Vagina (tissue), 2 donors: ENCODE measurements around the gene TOLLIP.
"Not testable (repeated sequence)": the region's sequence is repeated elsewhere in the genome, so short reads cannot be mapped to it uniquely, and the experiment has no call there.

Source experiments
- POLR2A ChIP-seq, 2 donors: fragments of 450-650 bp; IDR thresholded peaks; one replicate each; pipeline ENCODE4 v1.6.1; 2017; ENCODE audit warnings: antibody characterized with exemption in 2 of 2, mild to moderate bottlenecking in 2 of 2, moderate library complexity in 2 of 2
- TF ChIP-seq, protein P1 (sequence below), 3 experiments: fragments of 450-650 bp in 2 of 3; fragments of 200-600 bp in 1 of 3; sonication (generic) in 1 of 3; IDR thresholded peaks; one replicate each; pipeline ENCODE4 v1.5.1; 2017 to 2019; ENCODE audit warnings: antibody characterized with exemption in 3 of 3, mild to moderate bottlenecking in 2 of 3, moderate library complexity in 2 of 3

DNA sequence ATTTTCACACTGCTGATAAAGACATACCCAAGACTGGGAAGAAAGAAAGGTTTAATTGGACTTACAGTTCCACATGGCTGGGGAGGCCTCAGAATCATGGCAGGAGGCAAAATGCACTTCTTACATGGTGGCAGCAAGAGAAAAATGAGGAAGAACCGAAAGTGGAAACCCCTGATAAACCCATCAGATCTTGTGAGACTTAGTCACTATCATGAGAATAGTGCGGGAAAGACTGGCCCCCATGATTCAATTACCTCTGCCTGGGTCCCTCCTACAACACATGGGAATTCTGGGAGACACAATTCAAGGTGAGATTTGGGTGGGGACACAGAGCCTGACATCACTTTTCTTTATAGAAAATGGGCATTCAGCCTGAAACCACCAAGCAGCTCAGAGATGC lies 42.5 kb downstream of the TOLLIP start:
- TF ChIP-seq, protein P1, sequence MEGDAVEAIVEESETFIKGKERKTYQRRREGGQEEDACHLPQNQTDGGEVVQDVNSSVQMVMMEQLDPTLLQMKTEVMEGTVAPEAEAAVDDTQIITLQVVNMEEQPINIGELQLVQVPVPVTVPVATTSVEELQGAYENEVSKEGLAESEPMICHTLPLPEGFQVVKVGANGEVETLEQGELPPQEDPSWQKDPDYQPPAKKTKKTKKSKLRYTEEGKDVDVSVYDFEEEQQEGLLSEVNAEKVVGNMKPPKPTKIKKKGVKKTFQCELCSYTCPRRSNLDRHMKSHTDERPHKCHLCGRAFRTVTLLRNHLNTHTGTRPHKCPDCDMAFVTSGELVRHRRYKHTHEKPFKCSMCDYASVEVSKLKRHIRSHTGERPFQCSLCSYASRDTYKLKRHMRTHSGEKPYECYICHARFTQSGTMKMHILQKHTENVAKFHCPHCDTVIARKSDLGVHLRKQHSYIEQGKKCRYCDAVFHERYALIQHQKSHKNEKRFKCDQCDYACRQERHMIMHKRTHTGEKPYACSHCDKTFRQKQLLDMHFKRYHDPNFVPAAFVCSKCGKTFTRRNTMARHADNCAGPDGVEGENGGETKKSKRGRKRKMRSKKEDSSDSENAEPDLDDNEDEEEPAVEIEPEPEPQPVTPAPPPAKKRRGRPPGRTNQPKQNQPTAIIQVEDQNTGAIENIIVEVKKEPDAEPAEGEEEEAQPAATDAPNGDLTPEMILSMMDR (IDR thresholded peaks at IDR 0.05): not testable (repeated sequence)
- TF ChIP-seq POLR2A (IDR thresholded peaks at IDR 0.05): not testable (repeated sequence)
